ENCODE data around the gene POU6F2.

Gene POU6F2

GRCh38 chr7:39463252-39463651 lies 485.5 kb downstream of the POU6F2 start:
- no peak for DNase-seq

DNA sequence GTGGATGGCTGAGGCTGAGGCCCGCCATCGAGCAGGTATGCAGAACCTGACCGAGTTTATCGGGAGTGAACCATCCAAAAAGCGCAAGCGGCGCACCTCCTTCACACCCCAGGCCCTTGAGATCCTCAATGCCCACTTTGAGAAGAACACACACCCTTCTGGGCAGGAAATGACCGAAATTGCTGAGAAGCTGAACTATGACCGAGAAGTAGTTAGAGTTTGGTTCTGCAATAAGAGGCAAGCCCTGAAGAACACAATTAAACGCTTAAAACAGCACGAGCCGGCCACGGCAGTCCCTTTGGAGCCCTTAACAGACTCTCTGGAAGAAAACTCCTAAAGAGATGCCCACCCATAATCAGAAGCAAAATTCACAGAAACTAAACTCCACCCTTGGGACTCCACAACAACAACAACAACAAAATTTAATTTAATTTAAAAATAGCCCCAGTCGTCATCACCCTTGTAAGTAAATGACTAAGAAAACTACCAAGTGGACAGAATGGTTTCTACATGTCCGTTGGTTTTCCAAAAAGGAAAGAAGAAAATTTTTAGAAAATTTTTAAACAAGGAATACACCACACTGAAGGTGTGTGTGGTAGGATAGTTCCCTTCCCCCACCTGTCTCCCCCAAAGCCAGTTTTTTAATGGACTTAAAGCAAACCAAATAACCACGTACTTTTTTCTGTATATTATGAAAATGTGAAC lies 486.8 kb downstream of the POU6F2 start:
- DNase-seq: no peak

DNA sequence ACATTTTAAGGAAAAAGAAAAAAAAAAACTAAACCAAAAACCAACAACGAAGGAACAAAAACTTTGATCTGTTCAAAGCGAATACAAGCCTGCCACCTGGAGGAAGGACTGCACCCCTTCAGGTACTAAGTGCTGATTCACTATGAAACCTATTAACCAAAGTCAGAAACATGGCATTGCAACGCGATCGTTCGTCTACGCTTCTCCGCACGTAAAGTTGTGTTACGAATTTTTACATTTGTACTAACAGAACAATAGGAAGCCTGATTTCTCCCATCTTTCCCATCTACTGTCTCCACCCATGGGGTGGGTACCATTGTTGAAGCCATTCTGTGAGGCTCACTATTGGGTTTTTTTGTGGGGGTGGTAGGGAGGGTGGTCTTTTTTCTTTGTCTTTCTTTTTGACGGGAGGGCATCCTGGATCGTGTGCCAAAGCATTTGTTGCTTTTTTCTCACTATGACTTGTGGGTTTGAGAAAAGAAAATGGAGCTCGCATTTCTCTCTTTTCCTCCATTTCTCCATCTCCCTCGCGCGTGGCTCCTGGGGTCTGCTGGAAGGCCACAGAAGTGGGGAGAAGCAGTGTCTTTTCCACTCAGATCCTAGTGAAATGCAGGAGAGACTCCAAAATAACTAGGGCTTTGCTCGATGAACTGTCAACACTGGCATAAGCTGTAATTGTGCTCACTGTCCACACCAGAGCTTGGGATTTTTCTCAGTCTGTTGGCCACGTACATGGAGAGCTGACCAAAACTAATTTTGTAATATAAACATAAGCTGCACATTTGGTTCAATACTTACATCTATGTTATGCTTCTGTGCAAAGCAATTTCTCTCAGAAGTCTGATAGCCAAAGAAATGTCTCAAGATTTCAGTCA lies 487.6 kb downstream of the POU6F2 start:
- DNase-seq: peak; percentile 18

DNA sequence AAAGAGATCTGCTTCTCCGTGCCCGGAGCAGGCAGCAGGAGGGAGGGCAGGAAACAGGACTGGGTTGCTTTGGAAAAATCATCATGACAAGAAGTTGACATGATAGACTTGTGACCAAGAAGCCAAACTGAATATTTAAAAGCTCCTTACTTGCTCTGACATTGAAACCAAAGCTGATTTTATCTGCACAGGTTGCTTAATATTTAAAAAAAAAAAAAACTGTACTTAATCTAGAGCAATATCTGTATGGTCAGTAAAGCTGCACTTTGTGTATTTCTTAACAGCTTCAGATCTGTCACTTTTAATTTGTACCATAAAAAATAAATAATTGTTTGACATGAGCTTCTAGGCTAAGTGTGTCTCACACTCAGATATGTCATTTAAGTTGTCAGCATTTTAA lies 490.6 kb downstream of the POU6F2 start:
- no peak for DNase-seq

GRCh38 chr7:39468808-39469374 lies 491.2 kb downstream of the POU6F2 start:
- DNase-seq: no peak

- DNase-seq: no peak
Observed at GRCh38 chr7:39480901-39481300, 503.2 kb downstream of the POU6F2 start.

DNA sequence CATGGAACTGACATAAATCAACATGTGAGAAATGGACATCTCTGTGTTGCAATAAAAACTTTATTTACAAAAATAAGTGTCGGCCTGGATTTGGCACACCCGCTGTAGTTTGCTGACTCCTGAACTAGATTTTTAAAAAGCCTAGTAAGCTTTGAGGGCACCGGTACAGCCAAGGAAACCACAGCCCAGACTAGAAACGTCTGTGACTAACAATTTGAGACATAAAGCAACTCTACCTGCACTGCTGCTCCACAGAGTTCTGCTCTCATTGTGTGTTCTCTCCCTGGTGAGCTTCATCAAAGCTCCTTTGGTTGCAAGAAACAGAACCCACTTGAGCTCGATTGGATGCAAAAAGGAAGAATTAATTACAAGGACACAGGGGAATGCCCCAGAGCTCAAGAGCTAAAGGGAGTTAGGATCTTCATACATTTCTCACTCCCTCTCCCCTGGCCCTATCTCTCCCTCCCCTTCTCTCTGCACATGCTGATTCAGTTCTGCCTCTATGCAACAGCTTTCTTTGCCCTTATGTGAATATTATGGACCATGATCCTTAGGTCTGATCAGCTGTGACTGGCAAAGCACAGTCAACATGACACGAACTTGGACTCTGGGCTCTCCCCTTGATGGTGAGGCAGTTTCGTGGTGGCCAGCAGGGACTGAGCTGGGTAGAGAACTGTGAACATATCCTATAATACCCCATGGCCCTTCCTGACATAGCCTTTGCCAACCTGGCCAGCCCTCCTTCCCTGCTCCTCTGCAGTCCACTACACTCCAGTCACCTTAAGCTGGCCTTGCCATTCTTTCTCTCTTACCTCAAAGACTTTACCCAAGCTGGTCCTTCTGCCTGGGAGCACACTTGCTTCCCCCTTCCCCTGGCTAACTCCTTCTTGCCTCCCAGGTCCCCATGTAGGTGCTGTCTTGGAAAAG lies 511.0 kb downstream of the POU6F2 start:
- no peak for DNase-seq

DNA sequence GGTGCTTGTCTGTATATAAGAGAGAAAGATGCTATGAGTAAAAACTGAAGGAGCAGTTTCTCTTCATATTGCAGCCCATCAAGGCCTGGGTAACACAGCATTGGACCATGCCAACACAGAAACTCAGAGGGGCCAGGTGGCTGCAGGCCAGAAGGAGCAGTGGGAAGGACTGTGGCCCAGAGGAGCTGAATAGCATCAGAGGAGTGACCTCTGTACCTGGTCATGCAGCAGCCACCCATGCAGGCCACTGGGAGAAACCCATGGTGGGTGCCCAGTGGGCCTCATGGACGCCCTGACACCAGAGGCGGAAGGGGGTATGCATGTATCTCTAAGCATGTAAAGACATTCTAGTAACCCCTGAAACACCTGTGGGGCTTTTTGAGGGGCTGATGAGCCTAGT lies 512.6 kb downstream of the POU6F2 start:
- DNase-seq: no peak

DNA sequence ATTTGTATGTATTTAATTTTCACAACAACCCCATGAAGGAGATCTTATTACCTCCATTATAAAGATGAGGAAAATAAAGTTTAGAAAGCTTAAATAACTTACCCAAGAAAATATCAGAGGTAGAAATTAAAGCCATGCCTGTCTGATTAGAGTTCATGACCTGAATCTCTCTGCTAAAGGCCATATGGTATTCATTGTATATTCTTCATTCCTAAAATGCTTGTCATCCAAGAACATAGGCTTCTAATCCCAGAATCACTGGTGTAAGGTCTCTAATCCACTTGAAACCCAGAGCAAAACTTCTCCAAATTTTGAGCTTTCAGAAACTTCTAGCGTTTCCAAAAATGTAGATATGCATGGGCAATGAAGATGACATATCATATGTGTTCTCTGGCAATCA lies 516.2 kb downstream of the POU6F2 start:
- no peak for DNase-seq

DNA sequence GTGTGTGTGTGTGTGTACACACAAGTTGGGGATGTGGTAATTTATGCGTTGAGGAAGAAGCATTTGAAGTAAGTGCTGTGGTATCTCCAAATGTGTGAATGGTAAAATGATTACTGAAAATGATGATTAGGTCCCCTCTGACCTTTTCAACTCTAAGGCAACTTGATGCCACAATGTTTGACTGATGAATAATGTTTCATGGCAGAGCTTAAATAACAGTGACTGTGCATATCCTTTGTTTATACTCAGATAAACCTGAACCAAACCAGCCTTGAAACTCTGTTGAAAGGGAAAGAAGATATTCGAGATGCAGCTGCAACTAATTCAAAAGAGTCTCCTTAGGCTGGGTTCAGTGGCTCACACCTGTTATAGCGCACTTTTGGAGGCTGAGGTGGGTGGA lies 523.6 kb downstream of the POU6F2 start:
- DNase-seq: no peak

DNA sequence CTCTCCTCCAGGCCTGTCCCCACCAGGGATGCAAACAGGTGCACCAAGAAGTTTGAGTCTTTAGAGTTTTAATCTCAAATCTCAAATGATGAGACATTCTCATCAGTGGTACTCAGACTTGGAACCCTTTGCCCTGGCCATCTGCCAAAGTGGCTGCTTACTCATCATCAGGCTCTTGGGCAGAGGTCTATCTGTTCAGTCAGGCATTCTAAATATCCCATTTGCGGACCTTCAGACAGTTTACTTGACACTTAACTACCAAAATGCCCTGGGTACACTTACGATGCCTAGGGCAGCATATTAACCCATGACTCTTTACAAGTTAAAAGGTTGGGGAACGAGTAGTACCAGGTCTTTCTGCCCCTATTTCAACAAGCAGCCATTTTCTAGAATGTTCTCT lies 527.3 kb downstream of the POU6F2 start:
- DNase-seq: no peak

GRCh38 chr7:39507866-39508551 lies 530.3 kb downstream of the POU6F2 start:
- peak; percentile 94 for DNase-seq

- DNase-seq: no peak
Observed at GRCh38 chr7:39509436-39509835, 531.7 kb downstream of the POU6F2 start.

GRCh38 chr7:39509912-39510311 lies 532.2 kb downstream of the POU6F2 start:
- DNase-seq: no peak

GRCh38 chr7:39510864-39511354 lies 533.2 kb downstream of the POU6F2 start:
- no peak for DNase-seq

- DNase-seq: no peak
Observed at GRCh38 chr7:39515534-39516228, 538.0 kb downstream of the POU6F2 start.

DNA sequence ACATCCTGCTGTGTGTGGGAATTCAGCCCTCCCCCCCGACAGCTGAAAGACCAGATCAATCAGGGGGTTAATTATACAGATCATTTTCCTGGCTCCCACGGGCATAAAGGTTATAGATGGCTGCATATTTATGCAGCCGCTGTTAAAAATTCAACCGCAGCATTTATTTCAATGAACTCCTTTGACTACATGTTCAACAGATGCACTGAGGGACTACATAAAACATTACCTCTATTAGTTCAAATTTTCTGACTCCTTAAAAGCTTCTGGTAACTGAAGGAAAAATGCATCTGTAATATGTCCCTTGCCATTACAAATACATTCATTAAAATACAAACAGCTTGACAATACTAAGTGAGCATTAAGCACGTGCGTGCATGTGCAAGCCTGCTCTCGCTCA lies 538.8 kb downstream of the POU6F2 start:
- no peak for DNase-seq

- no peak for DNase-seq
Observed at GRCh38 chr7:39517240-39517639, 539.5 kb downstream of the POU6F2 start.

Data from NCI-H2029 treated with DMSO at 0.1 percent for 48 hours (cell line).